Skin epidermis (tissue), 12 donors: ENCODE measurements around the gene MOG.
A peak's percentile ranks its signal among the peaks of the same experiment; 100 is the strongest.
"Not testable (repeated sequence)": the region's sequence is repeated elsewhere in the genome, so short reads cannot be mapped to it uniquely, and the experiment has no call there.

Experiments used
- H3K27ac ChIP-seq, 21 experiments: fragments of 200-600 bp; sonication (generic) in 11 of 21; one replicate each; pipeline ENCODE4 v1.5.0; 2020; ENCODE audit warnings: mild to moderate bottlenecking in 3 of 21, inconsistent platforms in 2 of 21, moderate library complexity in 2 of 21
- H3K4me3 ChIP-seq, 7 experiments: fragments of 200-600 bp; sonication (generic) in 2 of 7; one replicate each; pipeline ENCODE4 v1.5.0; 2020; ENCODE audit warnings: inconsistent platforms in 2 of 7, mild to moderate bottlenecking in 2 of 7, moderate library complexity in 1 of 7

The MOG gene

GRCh38 chr6:29672116-29672515 is 15.2 kb downstream of the MOG start:
- not testable (repeated sequence) for H3K4me3 ChIP-seq, H3K27ac ChIP-seq

GRCh38 chr6:29673161-29673560 is 16.3 kb downstream of the MOG start:
- Histone ChIP-seq H3K27ac (no peak overlapping the region), H3K4me3 (no peak overlapping the region)

DNA sequence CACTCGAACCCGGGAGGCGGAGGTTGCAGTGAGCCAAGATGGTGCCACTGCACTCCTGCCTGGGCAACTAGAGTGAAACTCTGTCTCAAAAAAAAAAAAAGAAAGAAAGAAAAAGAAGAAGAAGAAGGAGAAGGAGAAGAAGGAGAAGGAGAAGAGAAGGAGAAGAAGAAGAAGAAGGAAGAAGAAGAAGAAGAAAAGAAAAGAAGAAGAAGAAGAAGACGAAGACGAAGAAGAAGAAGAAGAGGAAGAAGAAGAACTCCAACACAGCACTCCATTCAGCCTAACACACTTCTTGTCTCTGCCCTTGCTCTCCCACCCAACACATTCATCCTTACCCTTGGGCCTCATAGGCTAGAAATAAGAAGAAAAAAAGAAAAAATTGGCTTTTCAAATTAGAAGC is 17.1 kb downstream of the MOG start:
- no peak overlapping the region for H3K4me3 ChIP-seq

DNA sequence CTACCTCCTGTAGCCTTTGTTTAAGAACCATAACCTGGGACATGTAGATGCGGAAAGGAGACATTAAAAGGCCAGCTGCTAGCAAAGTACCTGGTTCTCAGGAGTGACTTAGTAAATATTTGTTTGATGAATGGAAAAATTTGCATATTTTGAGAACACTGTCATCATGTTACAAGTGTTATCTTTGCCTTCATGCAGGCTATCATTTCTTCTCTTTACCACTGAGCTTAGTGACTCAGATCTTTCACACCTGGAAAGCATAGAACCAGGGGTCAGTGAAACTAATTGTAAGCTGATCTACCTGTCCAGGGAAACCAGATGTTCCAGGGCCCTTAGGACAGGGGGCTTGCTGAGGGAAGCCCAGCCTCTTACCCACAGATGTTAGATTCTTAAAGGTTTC is 18.7 kb downstream of the MOG start:
- no peak overlapping the region for H3K27ac ChIP-seq
- no peak overlapping the region for H3K4me3 ChIP-seq

More for the DNA sequence above, 17.1 kb downstream of the MOG start:
- H3K27ac ChIP-seq: no peak overlapping the region

- Histone ChIP-seq H3K27ac (no peak overlapping the region), H3K4me3 (no peak overlapping the region)
Measured at GRCh38 chr6:29676981-29677601, 20.2 kb downstream of the MOG start.

- no peak overlapping the region for H3K27ac ChIP-seq
- no peak overlapping the region for H3K4me3 ChIP-seq
Measured at GRCh38 chr6:29678114-29678513, 21.2 kb downstream of the MOG start.

- Histone ChIP-seq H3K27ac (peak overlapping the region in 1 of 21 experiments; percentile 66), H3K4me3 (peak overlapping the region in 1 of 7 experiments; percentile 30)
Measured at GRCh38 chr6:29679962-29680361, 23.1 kb downstream of the MOG start.

DNA sequence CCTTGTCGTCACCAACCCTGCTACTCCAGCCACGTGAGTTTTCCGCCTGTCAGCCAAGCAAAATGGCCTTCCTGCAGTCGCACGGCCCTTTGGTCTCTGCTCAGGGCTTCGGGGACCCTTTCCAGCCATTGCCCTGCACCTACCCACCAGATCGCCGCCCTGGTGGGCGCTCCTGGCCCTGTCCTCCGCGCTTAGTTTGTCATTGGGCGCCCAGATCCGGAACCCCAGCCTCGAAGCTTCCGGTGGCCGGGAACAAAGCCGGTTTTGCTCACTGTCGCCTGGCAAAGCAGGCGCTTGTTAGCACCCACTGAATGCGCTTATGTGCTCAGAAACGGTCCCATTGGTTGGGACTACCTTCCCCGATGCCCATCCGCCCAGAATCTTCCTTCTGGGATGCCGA is 23.5 kb downstream of the MOG start:
- Histone ChIP-seq H3K4me3 (peak overlapping the region in 4 of 7 experiments; percentile 7 to 30 (median 18)), H3K27ac (peak overlapping the region in 3 of 21 experiments; percentile 54 to 66 (median 66))

DNA sequence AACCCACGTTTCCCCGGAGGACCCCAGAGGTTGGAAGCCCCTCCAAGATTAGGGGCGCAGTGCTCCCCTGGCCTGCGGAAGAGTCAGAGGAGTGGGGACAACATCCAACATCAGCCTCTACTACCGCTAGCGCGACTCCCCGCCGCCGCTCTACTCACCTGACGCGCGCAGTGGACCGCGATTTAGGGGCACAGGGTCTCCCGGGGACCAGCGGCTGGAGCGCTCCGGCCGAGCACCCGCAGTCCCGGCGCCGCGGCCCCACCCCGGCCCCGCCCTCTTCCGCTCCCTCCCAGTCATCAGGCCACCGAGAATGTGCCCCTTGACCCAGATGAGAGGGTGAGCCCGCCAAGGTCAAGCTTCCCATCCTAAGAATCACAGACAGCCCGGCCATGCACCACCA is 24.0 kb downstream of the MOG start, which contains the start of gene ZFP57:
Gene ZFP57 (minus strand): TSS at position 249 of the 400 bp plus-strand sequence. CDS start 4,149 bp downstream, outside the sequence.
- peak within 1 kb of the TSS in 4 of 7 experiments; percentile 7 to 30 (median 18) for H3K4me3 ChIP-seq

GRCh38 chr6:29681811-29682210 is 24.9 kb downstream of the MOG start:
- Histone ChIP-seq H3K4me3 (no peak overlapping the region), H3K27ac (no peak overlapping the region)

More for the DNA sequence above, 24.0 kb downstream of the MOG start, which contains the start of gene ZFP57:
- peak within 1 kb of the TSS in 3 of 21 experiments; percentile 54 to 66 (median 66) for H3K27ac ChIP-seq

- Histone ChIP-seq H3K27ac (no peak overlapping the region), H3K4me3 (no peak overlapping the region)
Measured at GRCh38 chr6:29685718-29686326, 28.9 kb downstream of the MOG start.

GRCh38 chr6:29694637-29695036 is 37.7 kb downstream of the MOG start:
- Histone ChIP-seq H3K4me3 (no peak overlapping the region), H3K27ac (no peak overlapping the region)

DNA sequence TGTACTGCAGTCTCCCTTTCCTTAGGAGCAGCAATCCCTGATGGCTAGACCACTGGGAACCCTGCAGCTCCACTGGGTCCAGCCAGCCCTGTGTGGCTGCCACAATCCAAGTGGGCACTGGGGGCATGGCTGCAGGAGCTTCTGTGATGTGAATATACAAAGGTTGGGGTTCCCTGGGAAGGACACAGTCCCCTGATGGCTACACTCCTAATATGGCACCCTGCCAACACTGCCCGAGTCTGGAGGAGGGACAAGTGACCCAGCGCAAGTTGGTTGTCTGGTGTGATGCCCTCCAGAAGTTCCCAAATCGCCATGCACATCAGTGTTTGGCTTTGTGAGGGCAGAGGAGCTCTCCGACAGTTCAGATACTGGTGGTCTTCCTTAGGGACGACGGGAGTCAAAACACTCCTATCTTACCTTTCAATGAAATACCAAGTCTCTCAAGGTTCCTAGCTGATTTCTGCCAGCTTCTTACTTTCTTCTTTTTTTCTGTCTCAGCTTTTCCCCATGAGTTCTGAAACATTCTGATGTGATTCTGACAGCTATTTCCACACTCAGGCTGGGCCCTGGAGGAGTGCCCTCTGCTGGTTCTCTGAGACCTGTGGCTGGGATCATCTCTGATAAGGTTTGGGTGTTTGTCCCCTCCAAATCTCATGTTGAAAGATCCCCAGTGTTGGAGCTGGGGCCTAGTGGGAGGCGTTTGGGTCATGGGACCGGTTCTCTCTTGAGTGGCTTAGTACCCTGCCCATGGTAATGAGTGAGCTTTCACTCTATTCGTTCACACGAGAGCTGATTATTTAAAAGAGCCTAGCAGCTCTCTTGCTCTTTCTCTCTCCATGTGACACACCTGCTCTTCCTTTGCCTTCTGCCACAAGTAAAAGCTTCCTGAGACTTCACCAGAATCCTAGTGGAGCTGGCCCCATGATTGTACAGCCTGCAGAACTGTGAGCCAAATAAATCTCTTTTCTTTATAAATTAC is 39.5 kb downstream of the MOG start:
- Histone ChIP-seq H3K4me3 (no peak overlapping the region), H3K27ac (no peak overlapping the region)

DNA sequence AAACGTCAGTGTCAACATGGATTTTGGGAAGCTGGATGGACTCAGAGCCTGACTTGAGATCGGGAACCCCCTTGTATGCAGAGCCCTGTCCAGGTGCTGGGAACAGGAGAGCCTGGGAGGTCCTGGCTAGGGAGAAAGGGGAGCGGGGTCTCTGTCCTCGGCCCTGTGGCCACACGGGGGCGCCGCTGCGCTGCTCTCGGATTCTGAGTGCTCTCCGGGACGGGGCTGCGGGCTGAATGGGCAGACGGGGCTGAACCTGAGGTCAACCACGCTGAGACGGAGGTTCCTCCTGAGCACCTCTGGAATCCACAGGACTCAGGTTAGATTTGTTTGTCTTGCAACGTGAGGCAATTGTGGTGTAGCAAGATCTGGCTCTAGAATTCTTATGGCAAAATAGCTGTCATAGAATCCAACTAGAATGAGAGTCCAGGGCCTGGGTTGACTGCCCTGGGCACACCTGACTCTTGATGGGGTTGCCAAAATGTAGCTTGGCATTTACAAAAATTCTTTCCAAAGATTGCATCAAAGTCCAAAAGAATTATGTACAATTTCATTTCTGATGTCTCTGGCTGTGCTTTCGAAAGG is 45.7 kb downstream of the MOG start:
- H3K4me3 ChIP-seq: no peak overlapping the region
- H3K27ac ChIP-seq: no peak overlapping the region

- H3K27ac ChIP-seq: no peak overlapping the region
- no peak overlapping the region for H3K4me3 ChIP-seq
Measured at GRCh38 chr6:29705389-29706231, 48.7 kb downstream of the MOG start.

DNA sequence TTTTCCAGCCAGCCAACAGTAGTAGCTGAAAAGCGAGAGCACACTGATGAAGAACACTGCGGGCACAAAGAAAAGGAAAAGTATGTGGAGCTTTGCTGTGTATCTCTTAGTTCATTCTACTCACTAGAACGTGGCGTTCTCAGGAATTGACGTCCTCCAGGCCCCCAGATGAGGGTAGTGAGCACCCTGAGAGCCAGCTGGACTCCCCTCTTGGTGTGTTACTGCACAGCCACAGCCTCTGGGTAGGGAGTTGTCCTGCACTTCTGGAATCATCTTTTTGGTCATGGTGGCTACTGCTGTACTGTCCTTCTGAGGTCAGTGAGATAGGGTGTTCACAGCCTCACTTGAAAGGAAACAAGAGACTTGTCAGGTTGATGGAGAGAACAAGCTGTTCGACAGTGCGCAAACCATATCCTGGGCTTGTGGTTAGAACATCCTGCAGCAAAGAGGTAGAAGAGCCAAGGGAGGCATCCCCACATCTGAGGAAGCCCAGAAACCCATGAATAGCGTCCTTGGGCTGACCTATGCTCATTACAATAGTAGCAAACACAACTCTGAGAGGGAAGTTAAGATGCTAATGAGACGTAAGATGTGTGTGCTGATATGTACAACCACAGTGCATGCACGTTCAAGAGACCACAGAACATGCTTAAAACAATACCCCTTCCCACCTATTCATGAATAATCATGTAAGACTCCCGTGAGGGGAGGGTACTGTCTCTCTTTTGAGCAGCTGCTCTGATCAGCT is 51.7 kb downstream of the MOG start:
- H3K27ac ChIP-seq: peak overlapping the region in 6 of 21 experiments; percentile 11 to 77 (median 58)

DNA sequence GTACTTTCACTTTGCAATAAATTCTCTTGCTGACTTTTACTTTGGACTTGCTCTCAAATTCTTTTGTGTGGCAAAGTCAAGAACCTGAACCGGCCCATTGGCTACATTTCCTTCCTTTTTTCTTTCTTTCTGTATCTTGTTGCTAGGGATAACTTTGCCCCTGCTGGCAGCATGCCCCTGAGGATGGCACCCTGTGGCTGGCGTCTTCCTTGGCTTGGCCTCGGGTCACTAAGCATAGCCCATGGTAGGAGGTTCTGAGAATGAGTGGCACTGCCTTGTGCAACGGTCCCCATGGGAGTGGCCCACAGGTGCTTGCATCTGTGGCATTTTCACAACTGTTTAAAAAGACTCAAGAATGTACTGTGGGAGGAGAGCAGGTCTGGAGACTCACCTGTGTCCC is 52.3 kb downstream of the MOG start:
- no peak overlapping the region for H3K4me3 ChIP-seq
- peak overlapping the region in 6 of 21 experiments; percentile 11 to 77 (median 58) for H3K27ac ChIP-seq

More for the DNA sequence above, 51.7 kb downstream of the MOG start:
- H3K4me3 ChIP-seq: no peak overlapping the region

GRCh38 chr6:29710281-29710941 is 53.5 kb downstream of the MOG start:
- no peak overlapping the region for H3K4me3 ChIP-seq
- peak overlapping the region in 3 of 21 experiments; percentile 35 to 77 (median 70) for H3K27ac ChIP-seq
